DMS 273 treated with DMSO at 0.1 percent for 48 hours (cell line): ENCODE data around the gene ZNF618.
"Not testable (repeated sequence)": the region's sequence is repeated elsewhere in the genome, so short reads cannot be mapped to it uniquely, and the experiment has no call there.

Experiments
- DNase-seq: peaks from one replicate; lab custom pipeline; 2025; lab: John Stamatoyannopoulos, UW

Gene ZNF618

DNA sequence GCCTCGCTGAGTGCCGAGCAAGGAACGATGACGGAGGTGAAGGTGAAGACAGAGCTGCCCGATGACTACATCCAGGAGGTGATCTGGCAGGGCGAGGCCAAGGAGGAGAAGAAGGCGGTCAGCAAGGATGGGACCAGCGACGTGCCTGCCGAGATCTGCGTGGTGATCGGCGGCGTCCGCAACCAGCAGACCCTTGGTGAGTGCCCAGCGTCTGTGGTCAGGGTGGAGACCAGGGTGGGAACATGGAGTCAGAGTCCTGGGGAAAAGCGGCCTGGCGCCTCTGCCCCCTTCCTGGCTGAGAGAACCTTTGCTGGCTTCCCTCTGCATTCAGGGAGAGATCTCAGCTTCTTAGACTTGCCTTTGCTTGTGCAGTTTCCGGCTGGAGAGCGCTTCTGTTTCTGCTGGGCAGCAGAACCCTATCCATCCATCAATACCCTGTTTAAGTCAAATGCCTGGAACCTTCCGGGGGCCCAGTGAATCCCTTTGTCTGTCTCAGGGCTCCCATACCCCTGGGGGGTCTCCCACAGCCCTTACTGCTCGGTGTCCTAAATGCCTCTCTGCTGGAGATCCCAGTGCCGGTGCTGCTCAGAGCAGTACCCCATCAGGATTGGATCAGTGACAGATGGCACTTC lies 112.4 kb downstream of the ZNF618 start:
- no peak for DNase-seq

GRCh38 chr9:113989017-113989713 lies 113.1 kb downstream of the ZNF618 start:
- no peak for DNase-seq

DNA sequence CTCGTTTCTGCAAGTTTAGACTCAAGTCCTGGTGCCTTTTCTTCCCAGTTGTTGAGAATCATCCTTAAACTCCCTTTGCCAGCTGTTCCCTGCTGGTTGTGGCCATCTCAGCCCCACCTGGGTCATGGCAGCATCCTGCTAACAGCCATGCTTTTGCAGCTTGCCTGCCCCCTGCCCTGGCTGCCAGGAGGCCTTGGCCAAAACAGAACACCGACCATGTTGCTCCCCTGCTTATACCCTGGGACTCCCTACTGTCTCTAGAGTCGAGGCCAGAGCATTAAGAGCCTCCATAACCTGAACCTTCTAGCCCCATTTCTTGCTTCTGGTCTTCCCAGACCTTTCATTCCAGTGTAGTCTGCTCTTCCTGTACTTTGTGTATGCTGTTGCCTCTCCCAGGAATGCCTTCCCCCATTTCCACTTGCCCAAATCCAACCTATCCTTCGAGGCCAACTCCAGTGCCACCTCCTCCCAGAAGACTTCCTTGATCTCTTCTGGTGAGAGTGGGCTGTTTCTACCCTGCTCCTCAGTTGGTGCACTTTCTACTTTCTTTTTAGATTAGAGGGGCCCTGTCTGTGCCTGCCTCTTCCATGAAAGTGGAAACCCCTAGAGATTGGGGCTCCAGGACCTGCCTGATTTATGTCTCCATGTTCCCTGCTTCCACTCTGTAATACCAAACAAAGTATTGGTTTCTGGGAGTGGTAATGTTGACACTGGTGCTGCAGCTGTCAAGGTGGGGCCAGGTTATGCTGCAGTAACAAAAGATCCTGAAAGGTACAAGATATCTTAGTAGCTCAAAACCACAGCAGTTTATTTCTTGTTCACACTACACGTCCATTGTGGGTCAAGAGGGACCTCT lies 113.8 kb downstream of the ZNF618 start:
- DNase-seq, result no peak

DNA sequence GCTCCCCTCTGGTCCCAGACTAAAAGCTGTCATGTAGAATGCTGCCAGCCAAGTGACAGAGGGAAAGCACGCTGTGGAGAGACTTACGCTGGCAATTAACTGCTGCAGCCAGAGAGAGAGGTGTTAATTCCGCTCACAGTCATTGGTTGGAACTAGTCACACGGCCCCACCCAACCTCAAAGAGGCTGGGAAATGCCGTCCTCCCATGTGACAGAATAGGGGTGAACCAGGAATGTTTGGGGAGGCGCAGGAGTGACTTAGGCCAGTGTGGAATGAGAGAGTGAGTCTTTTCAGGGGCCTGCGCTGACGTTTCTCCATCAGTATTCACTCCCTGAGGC lies 114.4 kb downstream of the ZNF618 start:
- no peak for DNase-seq

DNA sequence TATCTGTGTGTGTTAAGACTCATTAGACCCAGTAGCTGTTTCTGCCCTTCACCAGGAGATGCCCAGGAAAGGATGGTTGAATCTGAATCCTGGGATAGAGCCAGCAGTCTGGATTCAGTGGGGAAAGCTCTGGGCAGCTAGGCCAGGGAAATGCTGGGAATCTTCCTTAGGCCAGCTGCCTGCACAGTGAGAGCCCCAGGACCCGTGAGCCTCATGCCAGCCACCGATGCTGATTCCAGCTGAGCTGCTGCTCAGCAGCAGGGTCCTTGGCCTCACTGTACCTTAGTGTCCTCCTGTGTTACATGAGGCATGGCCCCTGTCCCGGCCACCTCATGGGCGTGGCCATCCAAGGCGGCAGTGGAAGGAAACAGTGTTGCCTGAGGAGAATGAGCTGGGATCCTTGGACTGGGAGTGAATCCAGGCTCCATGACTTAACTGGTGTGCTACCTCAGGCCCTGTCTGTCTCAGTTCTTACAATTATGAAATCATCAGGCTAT lies 114.9 kb downstream of the ZNF618 start:
- no peak for DNase-seq

DNA sequence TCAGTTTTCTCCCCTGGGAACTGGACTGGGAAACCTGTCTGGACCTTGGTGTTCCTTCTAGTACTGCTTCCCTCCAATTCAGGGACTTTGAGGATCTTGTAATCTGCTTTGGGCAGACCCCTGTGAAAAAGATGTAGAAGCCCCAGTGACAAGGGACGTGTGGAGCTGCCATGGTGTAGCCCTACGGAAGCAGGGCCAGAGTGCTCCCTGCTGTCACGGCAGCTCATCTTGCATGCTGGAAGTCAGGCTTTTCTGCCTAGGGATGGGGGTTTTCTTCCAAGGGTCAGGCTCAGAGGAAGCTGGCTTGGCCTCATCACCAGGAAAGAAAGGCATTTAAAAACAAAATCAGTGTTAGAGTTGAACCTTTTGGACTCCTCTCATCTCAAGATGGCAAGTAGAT lies 115.6 kb downstream of the ZNF618 start:
- DNase-seq, result no peak

DNA sequence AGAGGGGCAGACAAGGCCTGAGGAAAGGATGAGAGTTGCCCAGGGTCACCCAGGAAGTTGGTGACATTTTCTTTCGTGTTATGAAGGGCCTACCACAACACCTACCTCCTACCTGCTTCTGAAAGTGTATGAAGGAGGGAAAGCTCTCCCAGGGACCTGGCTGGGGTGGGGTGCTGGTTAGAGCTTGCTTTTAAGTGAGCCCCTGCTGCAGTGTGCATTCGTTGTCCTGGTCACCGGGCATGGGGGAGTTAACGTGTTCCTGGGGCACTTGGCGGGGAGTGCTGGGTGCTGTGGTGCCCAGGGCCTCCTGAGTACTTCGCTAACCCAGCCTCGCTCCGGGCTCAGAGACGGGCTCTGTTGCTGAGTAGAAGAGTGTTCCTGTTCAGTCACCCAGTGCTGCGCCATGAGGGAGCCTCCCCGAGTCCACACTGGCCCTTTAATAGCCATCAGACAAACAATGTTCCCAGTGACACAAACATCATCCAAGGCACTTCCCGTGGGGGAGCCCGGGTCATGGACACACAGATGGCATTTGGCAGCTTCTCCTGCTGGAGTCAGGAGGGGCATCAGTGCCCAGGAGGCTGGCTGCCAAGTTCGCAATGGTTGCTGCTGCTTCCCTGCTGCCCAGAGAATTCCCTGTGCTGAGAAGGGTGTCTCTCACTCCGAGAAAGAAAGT lies 116.3 kb downstream of the ZNF618 start:
- DNase-seq, result no peak

DNA sequence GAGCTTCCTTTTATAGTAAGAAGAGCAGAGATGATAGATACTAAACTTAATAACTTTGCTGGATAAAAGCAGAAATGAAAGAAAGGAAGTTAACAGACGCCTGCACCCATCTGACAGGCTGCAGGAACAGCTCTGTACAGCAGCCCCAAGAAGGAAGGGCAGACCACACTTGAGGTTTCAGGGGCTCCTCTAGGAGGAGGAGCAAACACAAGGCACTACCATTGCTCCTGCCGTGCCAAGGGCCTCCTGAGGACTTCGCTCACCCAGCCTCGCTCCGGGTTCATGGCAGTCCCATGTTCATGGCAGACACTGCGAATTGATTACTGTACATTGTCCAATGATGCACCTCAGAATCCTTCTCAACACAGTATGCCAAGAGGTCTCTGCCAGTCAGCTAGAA lies 116.9 kb downstream of the ZNF618 start:
- no peak for DNase-seq

GRCh38 chr9:113993838-113994540 lies 117.9 kb downstream of the ZNF618 start:
- DNase-seq, result no peak

- no peak for DNase-seq
Measured at GRCh38 chr9:113995401-113995800, 119.3 kb downstream of the ZNF618 start.

GRCh38 chr9:113995963-113996362 lies 119.9 kb downstream of the ZNF618 start:
- no peak for DNase-seq

DNA sequence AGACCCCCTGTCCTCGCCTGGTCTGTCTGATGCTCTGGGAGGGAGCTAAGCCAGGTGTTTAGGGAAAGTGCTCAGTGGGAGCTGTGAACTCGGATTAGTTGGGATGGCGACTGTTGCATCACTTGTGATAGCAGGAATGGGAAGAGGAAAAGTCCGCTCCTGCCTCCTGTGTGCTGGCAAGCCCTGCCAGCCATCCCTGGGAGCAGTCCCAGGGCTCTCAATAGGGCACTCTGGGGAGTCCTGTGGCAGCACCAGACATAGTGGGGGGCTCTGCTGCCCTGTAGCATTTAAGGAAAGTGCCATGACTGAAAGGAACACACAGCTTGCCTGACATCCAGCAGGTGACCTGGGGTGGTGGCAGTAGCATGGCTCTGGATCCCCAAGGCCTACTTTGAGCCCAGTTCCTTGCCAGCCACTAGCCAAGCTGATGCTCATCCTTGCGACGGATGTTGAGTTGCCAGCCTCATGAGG lies 120.5 kb downstream of the ZNF618 start:
- DNase-seq, result no peak

DNA sequence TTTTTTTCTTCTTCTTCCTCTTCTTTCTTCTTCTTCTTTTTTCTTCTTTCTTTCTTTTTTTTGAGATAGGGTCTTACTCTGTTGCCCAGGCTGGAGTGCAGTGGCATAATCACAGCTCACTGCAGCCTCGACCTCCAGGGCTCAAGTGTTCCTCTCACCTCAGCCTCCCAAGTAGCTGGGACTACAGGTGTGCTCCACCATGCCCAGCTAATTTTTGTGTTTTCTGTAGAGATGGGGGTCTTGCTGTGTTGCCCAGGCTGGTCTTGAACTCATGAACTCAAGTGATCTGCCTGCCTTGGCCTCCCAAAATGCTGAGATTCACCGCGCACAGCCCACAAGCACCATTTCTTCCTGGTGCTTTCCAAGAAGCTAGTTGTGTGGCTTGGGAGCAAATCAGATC lies 121.0 kb downstream of the ZNF618 start:
- DNase-seq, result not testable (repeated sequence)

GRCh38 chr9:113997610-113998009 lies 121.5 kb downstream of the ZNF618 start:
- DNase-seq, result no peak

DNA sequence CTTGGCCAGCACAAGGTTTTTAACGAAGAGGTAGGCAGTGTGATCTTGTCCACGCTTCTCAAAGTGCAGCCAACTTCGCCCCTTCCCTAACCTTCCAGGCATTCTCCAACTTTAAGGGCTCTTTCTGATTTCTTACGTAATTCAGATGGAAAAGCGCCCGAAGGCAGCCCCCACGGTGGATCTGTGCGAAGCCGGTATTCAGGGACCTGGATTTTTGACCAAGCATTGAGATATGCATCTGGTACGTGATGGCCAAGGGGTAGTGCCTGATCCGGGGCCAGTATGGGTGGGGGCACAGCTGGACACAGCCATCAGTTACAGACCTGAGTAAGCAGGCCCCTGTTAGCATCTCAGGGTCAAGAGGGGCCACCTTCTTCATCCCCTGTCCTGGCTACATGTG lies 122.0 kb downstream of the ZNF618 start:
- no peak for DNase-seq

DNA sequence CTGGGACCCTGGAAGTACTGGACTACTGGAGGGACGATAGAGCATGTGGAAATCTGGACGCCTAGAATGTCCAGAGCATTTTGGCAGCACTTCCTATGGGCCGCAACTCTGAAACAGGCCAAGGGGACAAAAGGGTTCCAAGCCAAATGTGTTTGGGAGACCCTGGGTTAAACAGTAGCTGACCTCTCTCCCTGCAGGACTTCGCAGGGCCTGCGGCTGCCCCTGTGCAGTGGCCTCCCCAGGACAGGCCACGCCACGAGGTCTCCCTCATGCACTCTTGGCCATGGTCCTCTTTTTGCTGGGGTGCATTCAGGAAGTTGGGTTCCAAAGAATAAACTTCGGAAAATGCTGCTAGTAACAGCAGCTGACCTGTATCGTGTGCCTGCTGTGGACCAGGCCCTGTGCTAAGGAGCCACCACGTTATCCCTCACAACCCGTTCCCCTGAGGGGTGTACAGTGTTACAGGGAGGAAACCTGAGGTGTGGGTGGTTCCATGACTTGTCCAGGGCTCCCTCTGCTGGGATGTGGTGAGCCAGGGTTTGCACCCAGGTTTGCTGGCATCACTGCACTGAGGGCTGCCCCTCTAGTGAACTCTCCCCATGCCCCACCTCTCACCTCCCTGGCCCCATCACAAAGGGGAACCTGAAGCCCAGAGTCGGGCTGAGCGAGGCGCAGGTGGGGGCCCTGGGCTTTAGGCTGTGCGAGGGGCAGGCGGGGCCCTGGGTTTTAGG lies 122.6 kb downstream of the ZNF618 start:
- DNase-seq, result no peak

GRCh38 chr9:113999256-114000062 lies 123.3 kb downstream of the ZNF618 start:
- no peak for DNase-seq

GRCh38 chr9:114000063-114000454 lies 124.0 kb downstream of the ZNF618 start:
- no peak for DNase-seq

GRCh38 chr9:114000671-114001409 lies 124.7 kb downstream of the ZNF618 start:
- no peak for DNase-seq

- DNase-seq, result no peak
Measured at GRCh38 chr9:114001410-114001685, 125.2 kb downstream of the ZNF618 start.
